ENCODE measurements around the gene METTL25.
"Not testable (repeated sequence)": the region's sequence is repeated elsewhere in the genome, so short reads cannot be mapped to it uniquely, and the experiment has no call there.

Gene METTL25, protein sequence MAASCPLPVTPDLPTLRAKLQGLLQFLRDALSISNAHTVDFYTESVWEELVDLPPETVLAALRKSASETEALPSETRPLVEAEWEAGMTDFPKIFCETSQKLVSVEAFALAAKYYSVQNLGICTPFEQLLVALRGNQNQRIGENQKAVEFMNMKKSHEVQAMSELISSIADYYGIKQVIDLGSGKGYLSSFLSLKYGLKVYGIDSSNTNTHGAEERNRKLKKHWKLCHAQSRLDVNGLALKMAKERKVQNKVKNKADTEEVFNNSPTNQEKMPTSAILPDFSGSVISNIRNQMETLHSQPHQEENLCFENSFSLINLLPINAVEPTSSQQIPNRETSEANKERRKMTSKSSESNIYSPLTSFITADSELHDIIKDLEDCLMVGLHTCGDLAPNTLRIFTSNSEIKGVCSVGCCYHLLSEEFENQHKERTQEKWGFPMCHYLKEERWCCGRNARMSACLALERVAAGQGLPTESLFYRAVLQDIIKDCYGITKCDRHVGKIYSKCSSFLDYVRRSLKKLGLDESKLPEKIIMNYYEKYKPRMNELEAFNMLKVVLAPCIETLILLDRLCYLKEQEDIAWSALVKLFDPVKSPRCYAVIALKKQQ

DNA sequence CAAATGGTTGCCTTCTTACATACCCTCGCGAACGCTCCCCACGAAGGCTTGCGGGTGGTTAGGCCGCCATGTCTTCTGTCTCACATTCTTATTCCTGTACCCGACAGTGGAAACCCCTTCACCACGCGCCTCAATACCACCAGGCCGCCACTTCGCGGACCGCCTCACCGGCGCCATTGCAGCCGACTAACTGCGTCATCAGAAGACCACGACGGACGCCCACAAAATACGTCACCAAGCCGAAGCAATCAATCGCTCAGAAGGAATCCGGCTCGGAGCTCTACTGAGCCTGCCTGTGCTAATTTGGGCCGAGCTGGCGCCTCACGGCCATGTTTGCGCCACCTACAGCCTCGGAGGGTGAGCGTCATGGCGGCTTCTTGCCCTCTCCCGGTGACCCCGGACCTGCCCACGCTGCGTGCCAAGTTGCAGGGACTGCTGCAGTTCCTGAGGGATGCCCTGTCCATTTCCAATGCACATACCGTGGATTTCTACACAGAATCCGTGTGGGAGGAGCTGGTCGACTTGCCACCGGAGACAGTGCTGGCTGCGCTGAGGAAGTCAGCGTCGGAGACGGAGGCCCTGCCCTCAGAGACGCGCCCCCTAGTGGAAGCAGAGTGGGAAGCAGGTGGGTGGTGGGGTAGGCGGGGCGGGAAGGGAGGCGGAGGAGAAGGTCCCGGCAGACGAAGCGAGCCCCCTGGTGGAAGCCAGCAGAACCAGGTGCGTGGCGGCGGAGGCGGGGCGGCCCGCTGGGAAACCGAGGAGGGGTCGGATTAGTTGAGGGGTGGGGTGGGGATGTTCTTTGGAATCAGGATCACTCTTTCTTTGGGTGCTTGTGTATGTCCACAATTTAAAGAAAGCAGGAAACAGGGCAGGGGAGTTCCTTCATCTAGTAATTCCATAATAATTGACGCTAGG, at the start of gene METTL25, which contains the start of gene CCDC59:
TSS of gene METTL25 (plus strand) at position 330 of the 915 bp plus-strand sequence. CDS start at position 367, 37 bp downstream.
TSS of gene CCDC59 (minus strand) at position 188 of the 915 bp plus-strand sequence. CDS start at position 177, 11 bp downstream.
- peak; percentile 92 for DNase-seq

DNA sequence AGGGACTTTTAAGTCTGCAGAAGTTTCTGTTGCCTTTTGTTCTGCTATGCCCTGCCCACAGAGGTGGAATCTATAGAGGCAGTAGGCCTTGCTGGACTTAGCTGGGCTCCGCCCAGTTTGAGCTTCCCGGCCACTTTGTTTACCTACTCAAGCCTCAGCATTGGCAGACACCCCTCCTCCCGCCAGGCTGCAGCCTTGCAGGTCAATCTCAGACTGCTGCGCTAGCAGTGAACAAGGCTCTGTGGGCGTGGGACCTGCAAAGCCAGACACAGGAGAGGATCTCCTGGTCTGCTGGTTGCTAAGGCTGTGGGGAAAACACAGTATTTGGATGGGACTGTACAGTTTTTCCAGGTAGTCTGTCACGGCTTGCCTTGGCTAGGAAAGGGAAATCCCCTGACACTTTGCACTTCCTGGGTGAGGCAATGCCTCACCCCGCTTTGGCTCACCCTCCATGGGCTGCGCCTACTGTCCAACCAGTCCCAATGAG, 43.9 kb upstream of the METTL25 start:
- no peak for DNase-seq

DNA sequence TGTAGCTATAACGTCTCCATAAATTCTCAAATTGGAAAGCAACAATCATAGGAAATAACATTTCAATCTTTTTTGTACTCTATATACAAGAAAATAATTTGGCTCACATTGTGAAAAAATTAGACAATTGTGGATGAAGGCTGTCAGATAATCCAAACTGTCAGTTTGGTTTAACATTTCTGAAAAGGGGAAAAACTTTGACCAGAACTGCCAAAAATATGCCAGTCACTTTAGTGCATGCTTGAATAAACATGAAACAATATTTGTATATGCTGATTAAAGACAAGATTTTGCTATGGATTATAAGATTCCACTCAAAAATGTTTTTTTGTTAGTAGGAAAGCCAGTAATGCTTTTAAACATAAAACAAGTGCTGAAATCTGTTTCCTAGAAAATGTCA, 39.1 kb upstream of the METTL25 start:
- no peak for DNase-seq

DNA sequence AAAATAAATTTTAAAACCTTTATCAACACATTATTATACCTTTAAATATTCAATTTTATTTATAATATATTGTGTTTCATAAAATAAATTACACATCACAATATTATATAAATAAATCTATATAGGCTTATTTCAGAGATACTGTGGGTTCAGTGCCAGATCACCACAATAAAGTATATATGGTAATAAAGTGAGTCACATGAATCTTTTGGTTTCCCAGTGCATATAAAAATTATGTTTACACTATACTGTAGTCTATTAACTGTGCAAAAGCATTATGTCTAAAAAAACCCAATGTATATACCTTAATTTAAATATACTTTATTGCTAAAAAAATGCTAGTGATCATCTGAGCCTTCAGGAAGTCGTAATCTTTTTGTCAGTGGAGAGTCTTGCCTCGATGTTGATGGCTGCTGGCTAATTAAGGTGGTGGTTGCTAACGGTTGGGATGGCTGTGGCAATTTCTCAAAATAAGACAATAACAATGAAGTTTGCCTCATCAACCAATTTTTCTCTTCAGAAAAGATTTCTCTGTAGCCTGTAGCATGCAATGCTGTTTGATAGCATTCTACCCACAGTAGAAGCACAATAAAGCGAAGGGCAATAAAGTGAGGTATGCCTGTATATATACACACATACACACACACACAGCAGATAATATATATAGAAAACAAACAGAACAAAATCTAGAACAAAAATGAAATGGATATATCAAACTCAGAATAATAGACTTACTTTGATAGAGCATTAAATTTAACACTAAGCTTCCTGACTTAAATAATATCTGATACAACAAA, 32.6 kb upstream of the METTL25 start:
- DNase-seq = no peak

DNA sequence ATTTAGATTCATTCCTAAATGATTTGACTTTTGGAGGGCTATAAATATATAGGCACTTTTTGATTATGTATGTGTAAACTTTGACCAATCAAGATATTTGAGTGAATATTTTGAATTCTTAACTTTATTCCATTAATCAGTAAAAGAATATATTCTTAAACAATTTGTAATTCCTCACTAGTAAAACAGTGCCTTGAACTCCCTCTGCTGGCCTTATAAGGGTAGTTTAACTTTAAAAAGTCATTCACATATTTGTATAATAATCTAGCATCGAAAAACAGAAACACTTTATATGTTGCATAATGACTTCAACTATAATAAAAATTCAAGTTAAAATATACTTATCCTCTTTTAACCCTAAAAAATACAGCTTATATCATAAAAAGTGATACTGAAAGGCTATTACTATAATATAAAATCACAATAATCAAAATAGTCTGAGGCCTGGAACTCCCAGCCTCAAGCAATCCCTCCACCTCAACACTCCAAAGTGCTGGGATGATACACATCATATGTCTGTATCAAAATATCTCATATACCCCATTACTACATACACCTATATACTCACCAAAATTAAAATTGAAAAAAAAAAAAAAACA, 31.3 kb upstream of the METTL25 start:
- DNase-seq = no peak

DNA sequence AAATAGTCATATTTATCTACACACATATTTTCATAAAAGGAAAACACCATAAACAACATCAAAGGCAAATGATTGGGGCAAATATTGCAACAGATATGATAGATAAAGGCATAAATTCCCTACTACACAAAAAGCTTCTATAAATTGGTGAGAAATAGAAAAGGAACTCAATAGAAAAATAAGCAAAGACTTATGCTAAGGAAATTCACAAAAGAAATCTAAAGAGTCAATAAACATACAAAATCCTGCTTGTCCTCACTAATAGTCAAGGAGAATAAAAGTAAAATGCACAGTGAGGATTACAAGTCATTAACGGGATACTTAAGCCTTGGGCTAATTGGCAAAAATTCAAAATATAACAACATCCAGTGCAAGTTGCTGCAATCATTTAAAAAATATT, 30.5 kb upstream of the METTL25 start:
- no peak for DNase-seq

DNA sequence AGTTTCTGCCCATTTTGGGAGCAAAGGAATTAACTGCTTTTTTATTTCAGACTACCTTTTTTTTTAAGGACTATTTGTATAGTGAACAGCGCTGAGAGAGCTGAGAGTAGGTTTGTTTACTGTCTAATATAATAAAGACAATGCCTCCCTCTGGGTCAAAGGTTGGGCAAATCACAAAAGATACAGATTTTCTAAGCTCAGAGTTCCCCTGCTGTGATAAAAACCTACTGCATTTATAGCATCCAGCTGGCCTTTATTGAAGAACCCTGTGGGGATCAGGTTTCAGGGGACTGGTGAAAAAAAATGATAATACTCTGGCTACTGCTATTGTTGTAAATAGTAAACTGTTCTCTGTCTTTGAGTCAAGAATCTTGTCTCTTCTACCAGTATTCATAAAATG, 28.8 kb upstream of the METTL25 start:
- no peak for DNase-seq

DNA sequence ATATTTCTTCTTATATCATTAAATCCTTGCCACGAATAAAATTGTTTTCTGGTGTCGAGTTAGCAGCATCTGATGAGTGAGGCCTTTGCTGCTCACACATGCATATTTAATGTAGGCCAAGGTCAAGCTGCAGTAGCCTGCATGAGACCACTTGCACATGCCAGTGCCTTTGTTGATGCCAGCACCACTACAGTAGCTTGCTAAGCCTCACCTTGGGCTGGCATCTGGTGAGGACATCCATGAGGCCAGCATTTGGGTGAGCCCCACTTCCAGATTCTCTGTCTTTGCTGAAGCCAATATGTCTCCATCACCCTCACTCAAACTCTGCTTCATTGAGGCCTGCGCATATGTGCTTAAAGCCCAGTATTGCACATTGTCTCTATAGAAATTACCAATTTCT, 8.2 kb upstream of the METTL25 start:
- DNase-seq = no peak

DNA sequence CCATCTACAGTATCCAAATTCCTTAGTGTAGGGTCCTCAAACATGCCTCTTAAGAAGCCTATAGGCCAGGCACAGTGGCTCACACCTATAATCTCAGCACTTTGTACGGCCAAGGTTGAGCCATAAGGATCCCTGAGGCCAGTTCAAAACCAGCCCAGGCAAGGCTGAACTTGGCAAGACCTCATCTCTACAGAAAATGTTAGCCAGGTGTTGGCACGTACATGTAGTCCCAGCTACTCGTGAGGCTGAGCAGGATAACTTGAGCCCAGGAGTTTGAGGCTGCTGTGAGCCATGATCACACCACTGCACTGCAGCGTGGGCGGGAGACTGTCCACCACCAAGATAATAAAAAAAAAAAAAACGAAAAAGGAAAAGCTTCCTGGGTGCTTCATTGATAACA, 6.9 kb upstream of the METTL25 start:
- DNase-seq = no peak

DNA sequence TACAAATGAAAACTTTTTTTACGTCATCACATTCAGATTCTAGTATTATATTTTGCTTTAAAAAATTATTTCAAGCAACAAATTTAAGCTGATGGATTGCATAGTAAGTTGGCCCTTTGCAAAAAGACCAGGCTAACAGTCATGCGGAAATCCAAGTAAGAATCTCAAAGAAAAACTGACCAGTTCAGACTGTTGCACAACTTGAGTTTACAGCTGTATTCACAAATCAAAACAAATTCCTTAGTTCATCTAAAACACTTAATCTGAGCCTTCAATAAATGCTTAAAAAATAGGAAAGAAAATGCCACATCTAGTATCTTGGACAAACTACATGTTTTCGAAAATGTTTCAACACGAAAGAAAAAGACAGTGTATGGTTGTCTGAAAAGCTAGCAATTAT, 989 bp upstream of the METTL25 start:
- no peak for DNase-seq

DNA sequence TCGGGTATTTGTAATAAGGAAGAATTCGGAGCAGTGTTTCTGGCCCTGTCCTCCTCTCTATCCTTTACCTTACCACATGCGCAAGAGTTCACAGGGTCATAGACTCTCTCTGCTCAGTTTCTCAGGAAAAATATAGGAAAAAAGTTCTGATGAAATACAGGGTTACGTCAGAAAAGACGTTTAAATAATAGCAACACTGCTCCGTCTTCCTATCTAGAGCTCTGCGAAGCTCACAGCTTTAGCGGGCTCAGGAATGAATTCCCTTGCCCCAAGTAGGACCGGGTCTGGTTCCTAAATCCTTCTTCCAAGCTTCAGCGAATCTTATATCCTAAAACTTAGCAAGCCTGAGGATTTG, 507 bp upstream of the METTL25 start:
- no peak for DNase-seq

DNA sequence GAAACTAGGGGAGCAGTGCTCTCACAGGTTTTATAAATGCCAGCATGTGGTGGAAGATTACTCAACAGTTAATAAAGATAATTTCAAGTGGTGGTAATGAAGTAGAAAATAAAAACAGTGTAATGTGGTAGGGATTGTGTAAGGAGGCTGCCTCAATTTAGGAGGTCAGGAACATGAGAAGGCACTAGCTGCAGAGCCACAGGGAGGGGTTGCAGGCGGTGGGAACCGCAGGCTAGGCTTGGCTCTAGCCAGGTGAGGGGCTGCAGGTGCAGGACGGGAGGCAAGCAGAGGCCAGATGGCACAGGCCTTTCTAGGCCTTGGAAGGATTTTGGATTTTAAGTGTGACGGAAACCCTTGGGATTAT, 768 bp downstream of the METTL25 start:
- DNase-seq = peak; percentile 4

DNA sequence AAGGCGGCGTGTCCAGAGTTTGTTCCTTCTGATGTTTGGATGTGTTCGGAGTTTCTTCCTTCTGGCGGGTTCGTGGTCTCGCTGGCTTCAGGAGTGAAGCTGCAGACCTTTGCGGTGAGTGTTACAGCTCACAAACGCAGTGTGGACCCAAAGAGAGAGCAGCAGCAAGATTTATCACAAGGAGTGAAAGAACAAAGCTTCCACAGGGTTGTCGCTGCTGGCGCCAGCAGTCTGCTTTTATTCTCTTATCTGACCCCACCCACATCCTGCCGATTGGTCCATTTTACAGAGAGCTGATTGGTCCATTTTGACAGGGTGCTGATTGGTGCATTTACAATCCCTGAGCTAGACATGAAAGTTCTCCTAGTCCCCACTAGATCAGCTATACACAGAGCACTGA, 2.5 kb downstream of the METTL25 start:
- DNase-seq = not testable (repeated sequence)

DNA sequence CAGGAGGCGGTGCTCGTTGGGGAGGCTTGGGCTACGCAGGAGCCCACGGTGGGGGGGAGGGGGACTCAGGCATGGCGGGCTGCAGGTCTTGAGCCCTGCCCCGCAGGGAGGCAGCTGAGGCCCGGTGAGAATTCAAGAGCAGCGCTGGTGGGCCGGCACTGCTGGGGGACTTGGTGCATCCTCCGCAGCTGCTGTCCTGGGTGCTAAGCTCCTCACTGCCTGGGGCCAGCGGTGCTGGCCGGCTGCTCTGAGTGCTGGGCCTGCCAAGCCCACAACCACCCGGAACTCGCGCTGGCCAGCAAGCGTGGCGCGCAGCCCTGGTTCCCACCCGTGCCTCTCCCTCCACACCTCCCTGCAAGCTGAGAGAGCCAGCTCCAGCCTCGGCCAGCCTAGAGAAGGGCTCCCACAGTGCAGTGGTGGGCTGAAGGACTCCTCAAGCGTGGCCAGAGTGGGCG, 3.2 kb downstream of the METTL25 start:
- no peak for DNase-seq

DNA sequence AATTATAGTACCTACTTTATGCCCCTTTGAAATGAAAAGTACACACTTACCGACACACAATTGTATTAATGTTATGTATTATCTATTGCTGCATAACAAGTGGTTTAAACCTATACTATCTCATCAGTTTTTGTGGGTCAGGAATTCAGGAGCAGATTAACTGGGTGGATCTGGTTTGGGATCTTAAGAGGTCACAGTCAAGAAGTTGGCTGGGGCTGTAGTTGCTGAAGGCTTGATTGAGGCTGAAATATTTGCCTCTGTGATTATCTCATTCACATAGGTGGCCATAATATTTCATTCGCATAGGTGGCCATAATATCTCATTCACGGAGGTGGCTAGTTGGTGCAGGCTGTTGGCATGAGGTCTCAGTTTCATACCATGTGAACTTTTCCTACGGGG, 5.7 kb downstream of the METTL25 start:
- DNase-seq = no peak

DNA sequence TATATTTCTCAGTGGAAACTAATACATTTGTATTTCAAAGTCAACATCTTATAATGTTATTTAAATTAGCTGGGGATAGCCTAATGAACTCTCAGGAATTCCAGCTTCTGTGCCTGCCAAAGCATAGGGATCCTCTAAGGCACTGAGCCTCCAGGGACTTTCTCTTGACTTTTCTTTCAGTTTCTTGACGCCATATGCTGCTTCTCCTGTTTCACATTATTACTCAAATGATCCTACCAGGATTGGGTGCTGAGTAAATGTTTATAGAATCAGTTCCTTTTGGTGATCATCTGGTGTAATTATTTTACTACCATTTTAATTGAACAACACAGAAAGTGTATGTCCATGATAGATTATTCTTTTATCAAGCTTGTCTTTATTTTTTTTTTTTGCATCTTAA, 7.9 kb downstream of the METTL25 start:
- no peak for DNase-seq

DNA sequence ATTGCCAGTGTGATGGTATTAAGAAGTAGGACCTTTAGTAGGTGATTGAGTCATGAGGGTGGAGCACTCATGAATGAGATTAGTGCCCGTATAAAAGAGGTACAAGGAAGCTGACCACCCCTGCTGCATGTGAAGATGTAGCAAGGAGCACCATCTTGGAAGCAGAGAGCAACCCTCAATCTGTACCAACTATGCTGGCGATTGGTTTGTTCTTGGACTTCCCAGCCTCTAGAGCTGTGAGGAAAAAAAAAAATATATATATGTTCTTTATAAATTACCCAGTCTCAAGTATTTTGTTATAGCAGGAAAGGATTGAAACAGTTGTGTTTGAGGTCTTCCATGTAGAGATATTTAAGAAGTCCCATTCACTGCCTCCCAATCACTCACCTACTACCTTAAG, 16.9 kb downstream of the METTL25 start:
- DNase-seq = no peak

DNA sequence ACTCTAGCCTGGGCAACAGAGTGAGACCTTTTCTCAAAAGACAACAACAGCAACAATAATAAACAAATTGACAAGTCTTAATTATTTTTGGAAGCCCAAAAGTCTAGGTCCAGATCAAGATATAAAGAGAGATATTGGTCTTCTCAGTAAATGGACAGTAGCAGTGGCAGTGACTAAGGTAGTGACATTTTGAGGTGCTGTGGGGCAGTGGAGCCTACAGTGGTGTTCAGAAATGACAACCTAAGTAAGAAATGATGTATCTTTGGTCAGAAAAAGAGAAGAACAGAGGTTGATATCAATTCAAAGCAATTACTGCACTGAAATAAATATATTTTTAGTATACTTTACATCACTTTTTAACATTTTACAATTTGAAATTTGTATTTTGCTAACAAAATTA, 20.7 kb downstream of the METTL25 start:
- DNase-seq = no peak

DNA sequence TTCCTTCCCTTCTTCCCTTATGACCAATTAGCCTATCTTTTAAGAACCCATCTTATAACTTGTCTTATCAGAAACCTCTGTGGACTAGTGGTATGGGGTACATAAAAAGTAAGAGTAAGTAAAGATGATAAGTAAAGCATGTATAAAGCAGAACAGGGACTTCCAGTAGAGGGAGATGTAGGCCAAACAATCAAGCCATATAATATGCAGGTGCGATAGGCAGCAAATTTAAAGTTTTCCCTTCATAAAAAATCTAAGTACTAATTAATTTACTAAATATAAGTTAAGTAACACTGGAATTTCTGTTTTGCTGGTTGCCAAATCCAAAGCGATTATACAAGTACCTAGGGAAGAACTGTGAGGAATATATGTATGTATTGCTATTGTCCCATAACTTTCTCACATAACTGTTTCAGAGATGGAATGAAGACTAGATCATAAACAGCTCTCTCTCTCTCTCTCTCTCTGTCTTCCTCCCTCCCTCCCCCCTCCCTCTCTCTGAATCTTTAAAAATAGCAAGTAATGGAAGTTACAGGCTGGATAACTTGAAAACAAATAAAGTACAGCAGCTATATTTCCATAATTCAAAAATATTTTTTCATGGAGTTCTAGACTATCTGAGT, 25.7 kb downstream of the METTL25 start:
- no peak for DNase-seq

DNA sequence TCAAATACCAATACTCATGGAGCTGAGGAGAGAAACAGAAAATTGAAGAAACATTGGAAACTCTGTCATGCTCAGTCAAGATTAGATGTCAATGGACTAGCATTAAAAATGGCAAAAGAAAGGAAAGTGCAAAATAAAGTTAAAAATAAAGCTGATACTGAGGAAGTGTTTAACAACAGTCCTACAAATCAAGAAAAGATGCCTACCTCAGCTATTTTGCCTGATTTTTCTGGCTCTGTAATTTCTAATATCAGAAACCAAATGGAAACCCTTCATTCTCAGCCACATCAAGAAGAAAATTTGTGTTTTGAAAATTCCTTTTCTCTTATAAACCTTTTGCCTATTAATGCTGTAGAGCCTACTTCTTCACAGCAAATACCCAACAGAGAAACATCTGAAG, 40.5 kb downstream of the METTL25 start:
- DNase-seq = no peak

DNA sequence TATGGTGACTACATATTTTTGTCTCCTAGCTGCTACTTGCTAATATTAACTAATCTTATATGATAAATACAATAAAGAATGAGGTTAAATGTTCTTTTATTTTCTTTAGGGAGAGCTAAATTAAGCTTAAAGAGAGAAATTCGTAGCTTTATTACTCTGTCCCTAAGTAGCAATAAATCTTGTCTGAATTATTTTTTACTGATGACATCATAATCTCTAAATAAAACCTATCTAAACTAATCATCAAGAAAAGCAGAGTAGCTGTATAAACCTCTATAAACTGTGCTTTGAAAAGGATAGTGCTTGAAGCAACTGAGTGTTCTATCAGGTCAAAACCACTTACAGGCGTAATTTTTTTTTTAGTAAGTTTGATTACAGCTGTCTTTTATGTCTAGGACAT, 42.5 kb downstream of the METTL25 start:
- DNase-seq = no peak

DNA sequence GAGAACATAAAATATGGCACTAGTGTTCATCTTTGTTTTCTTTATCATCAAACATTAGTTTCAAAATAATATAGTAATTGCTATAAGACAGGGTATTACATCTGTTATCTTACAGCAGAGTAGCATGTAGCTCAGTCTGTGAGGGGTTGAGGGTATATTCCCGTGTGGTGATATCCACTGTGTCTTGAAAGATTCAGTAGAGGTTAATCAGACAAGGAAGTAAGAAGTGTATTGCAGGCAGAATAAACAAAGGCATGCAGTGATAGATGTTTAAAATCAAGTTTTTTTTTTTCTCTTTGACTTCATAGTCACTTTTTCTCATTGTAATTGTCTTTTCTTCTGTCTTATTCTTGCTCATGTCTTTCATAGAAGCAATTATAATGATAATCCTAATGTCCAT, 48.3 kb downstream of the METTL25 start:
- DNase-seq = no peak
